H1 (cell line): ENCODE data around the gene TOGARAM1. TPM values are rescaled to one million over a fixed set of nuclear protein-coding genes. Genes with fewer than 3 reads are reported as not detected.

Experiments used
- BACH1 ChIP-seq: IDR thresholded peaks from 2 replicates; pipeline ENCODE4 v1.6.1; 2012; ENCODE audit warnings: low read length, improper control_type of control experiment
- CBX8 ChIP-seq: fragments of 300-800, 300-1000 bp; sonication (generic); IDR thresholded peaks from 2 replicates; pipeline ENCODE4 v1.7.1; 2016; ENCODE audit warnings: low read depth, low read length, borderline replicate concordance
- EP300 ChIP-seq, 2 experiments: IDR thresholded peaks; 1 replicate in 1 of 2; 2 replicates in 1 of 2; pipeline ENCODE4 v1.6.1; 2011 to 2012; ENCODE audit warnings: low read depth in 2 of 2, low read length in 2 of 2, mild to moderate bottlenecking in 2 of 2, borderline replicate concordance in 1 of 2, inconsistent platforms in 1 of 2, moderate library complexity in 1 of 2
- KDM1A ChIP-seq: fragments of 200-600, 300-600 bp; sonication (generic); IDR thresholded peaks from 2 replicates; pipeline ENCODE4 v1.7.1; 2016; ENCODE audit warnings: mild to moderate bottlenecking, low read length, borderline replicate concordance
- MAFK ChIP-seq: IDR thresholded peaks from 2 replicates; pipeline ENCODE4 v1.6.1; 2012; ENCODE audit warnings: low read depth, mild to moderate bottlenecking, improper control_type of control experiment, low read length
- POLR2AphosphoS5 ChIP-seq: IDR thresholded peaks from 2 replicates; pipeline ENCODE4 v1.6.1; 2011; ENCODE audit warnings: low read depth, low read length
- RNF2 ChIP-seq: fragments of 200-900, 300-1000 bp; sonication (generic); IDR thresholded peaks from 2 replicates; pipeline ENCODE4 v1.7.1; 2016; ENCODE audit warnings: borderline replicate concordance, low read depth, mild to moderate bottlenecking, antibody characterized with exemption, low read length; ENCODE audit not compliant: poor library complexity, severe bottlenecking; ENCODE audit errors: missing control alignments
- SIX5 ChIP-seq: IDR thresholded peaks from 2 replicates; pipeline ENCODE4 v1.6.1; 2011; ENCODE audit warnings: mild to moderate bottlenecking, low read depth, low read length
- SP1 ChIP-seq: IDR thresholded peaks from 2 replicates; pipeline ENCODE4 v1.6.1; 2011; ENCODE audit warnings: low read depth, low read length
- SRF ChIP-seq: IDR thresholded peaks from 2 replicates; pipeline ENCODE4 v1.6.1; 2011; ENCODE audit warnings: mild to moderate bottlenecking, low read depth, low read length, moderate library complexity
- polyA plus RNA-seq, 7 experiments: library from polyadenylated mRNA; depleted of rRNA in 3 of 7; stranded (reverse) in 5 of 7; unstranded in 2 of 7; fragments of >200 nt in 5 of 7; fragments of 200-250 nt in 2 of 7; gene quantifications; 1 replicate in 5 of 7; 2 replicates in 1 of 7; 4 replicates in 1 of 7; pipeline versions ENCODE4 v1.2.1 to v1.2.3, GENCODE V29; 2011 to 2013; ENCODE audit warnings: missing spikeins in 2 of 7, mixed read lengths in 2 of 7
- total RNA-seq: library from RNA; stranded (reverse); fragmentation: NEBNext Ultra II Directional; extraction: Animal tissue kit (Norgen Biotek cat#: 25700); gene quantifications from 2 replicates; pipeline ENCODE4 v1.2.1, GENCODE V29; 2021

The TOGARAM1 gene
- total and polyA plus RNA-seq, 2 of the 8 experiments (the other 6 are each of a cell fraction or from before 2014, with no cell fraction given), result 2.5 to 6.8 TPM

DNA sequence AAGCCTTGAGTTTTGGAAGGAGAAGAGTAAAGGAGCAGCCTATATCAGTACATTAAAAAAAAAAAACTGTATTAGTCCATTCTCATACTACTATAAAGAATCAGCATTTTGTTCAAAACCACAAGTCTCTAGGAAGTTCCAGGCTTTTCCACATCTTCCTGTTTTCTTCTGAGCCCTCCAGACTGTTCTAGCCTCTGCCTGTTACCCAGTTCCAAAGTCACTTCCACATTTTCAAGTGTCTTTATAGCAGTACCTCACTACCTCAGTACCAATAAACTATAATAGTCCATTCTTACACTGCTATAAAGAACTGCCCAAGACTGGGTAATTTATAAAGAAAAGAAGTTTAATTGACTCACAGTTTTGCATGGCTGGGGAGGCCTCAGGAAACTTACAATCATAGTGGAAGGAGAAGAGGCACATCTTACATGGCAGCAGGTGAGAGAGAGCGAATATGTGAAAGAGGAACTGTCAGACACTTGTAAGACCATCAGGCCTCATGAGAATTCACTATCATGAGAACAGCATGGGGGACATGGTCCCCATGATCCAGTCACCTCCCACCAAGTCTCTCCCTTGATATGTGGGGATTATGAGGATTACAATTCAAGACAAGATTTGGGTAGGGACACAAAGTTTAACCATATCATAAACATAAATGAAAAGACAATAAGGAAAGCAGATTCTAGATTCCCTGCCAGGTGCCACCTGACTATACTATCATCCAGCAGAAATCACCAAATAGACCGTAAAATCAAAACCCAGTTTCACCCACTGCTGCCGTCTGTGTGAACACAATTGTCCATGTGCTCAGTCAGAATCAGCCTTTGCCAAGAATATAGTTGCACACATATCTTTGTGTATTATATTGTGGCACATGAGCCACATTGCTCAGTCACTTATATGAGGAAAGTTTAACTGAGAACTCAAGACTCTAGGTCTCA lies 27.8 kb downstream of the TOGARAM1 start (continued):
- TF ChIP-seq BACH1 (no peak), SP1 (no peak), POLR2AphosphoS5 (no peak), SIX5 (no peak), KDM1A (no peak), EP300 (IDR thresholded peaks at IDR 0.05; ENCODE audit: borderline replicate concordance in 1 of 2, low read depth in 2 of 2, low read length in 2 of 2) (no peak), MAFK (no peak), CBX8 (no peak), SRF (no peak), RNF2 (no peak)
